Lung (tissue), 12 donors: ENCODE results near the gene SLC39A3. TPM values are rescaled to one million over a fixed set of nuclear protein-coding genes. Genes with fewer than 3 reads are reported as not detected.

Experiments
- ATAC-seq: fragments of 200-7000 bp; cut with Tn5 transposase; one replicate; pipeline ENCODE4 v1.9.1; 2020; ENCODE audit warnings: moderate number of reproducible peaks; ENCODE audit not compliant: insufficient read depth, low FRiP score
- DNase-seq, 3 donors: peaks; one replicate each; pipeline ENCODE4 v3.0.0-alpha.2; 2013 to 2017
- H3K27ac ChIP-seq, 2 donors: one replicate each; pipeline ENCODE4 v1.5.1; 2013; ENCODE audit warnings: mild to moderate bottlenecking in 2 of 2, moderate library complexity in 2 of 2, control low read depth in 1 of 2, inconsistent platforms in 1 of 2, low read depth in 1 of 2, low read length in 1 of 2
- H3K27me3 ChIP-seq, 3 donors: one replicate each; pipeline ENCODE4 v1.5.1; 2013; ENCODE audit warnings: low read length in 2 of 3; ENCODE audit not compliant: control insufficient read depth in 3 of 3, insufficient read depth in 3 of 3
- H3K36me3 ChIP-seq, 4 donors: one replicate each; pipeline ENCODE4 v1.5.1; 2013; ENCODE audit warnings: low read length in 4 of 4, mild to moderate bottlenecking in 1 of 4, moderate library complexity in 1 of 4; ENCODE audit not compliant: control insufficient read depth in 4 of 4, insufficient read depth in 4 of 4
- H3K4me1 ChIP-seq, 5 donors: one replicate each; pipeline ENCODE4 v1.5.1; 2013; ENCODE audit warnings: low read length in 5 of 5, mild to moderate bottlenecking in 2 of 5, moderate library complexity in 1 of 5; ENCODE audit not compliant: control insufficient read depth in 5 of 5, insufficient read depth in 5 of 5
- H3K4me3 ChIP-seq: one replicate; pipeline ENCODE4 v1.5.1; 2013; ENCODE audit warnings: mild to moderate bottlenecking, control low read depth, moderate library complexity
- H3K9ac ChIP-seq, 2 donors: one replicate each; pipeline ENCODE4 v1.5.1; 2013; ENCODE audit warnings: low read length in 2 of 2, control low read depth in 1 of 2; ENCODE audit not compliant: insufficient read depth in 1 of 2
- H3K9me3 ChIP-seq, 4 donors: one replicate each; pipeline ENCODE4 v1.5.1; 2013; ENCODE audit warnings: low read length in 3 of 4, mild to moderate bottlenecking in 1 of 4, moderate library complexity in 1 of 4; ENCODE audit not compliant: control insufficient read depth in 4 of 4, insufficient read depth in 3 of 4
- CTCF ChIP-seq: IDR thresholded peaks from 2 replicates; pipeline ENCODE4 v1.5.1; 2012; ENCODE audit warnings: mild to moderate bottlenecking; ENCODE audit errors: control extremely low read depth, extremely low read depth
- WGBS, 2 donors: extraction: QIAGEN DNeasy Blood & Tissue Kit; methylation state at CpG; one replicate each; pipeline ENCODE4 v1.1.7; 2013; 5-methylcytosine and 5-hydroxymethylcytosine counted together
- polyA plus RNA-seq, 2 donors: library from polyadenylated mRNA; stranded (reverse); fragments of 200-250 nt; gene quantifications; one replicate each; pipeline ENCODE4 v1.2.1, GENCODE V29; 2013
- total RNA-seq, 2 donors: library from RNA; depleted of rRNA in 1 of 2; stranded (reverse); fragments of >200 nt in 1 of 2; gene quantifications; one replicate each; pipeline ENCODE4 v1.2.1, GENCODE V29; 2014 to 2021
- donor health status: control.
- donor health status: control.
- donor health status: Bipolar disorder and iron deficiency.
- donor health status: healthy.
- donor health status: DM: yes; HTN: yes; CAD: no.

The SLC39A3 gene
- total and polyA plus RNA-seq, 4 donors = 17.7 to 51.2 (median 42.0) TPM

- Histone ChIP-seq H3K9ac (no peak overlapping the region), H3K27ac (no peak overlapping the region), H3K27me3 (peaks cover 0 to 2% (median 0%) of the 10 kb centered on the region in 3 donors), H3K4me3 (no peak overlapping the region), H3K4me1 (peaks cover 0 to 3% (median 0%) of the 10 kb centered on the region in 5 donors), H3K9me3 (peaks cover 0 to 12% (median under 1%) of the 10 kb centered on the region in 4 donors), H3K36me3 (no peaks in the 10 kb centered on the region)
- DNase-seq (no peak), ATAC-seq (no peak)
- TF ChIP-seq CTCF = no peak
- 83 to 84% methylated on average over 5 of the region's 5 CpGs for WGBS, 2 donors
Measured at GRCh38 chr19:2711875-2712205, 28.0 kb downstream of the SLC39A3 start.

DNA sequence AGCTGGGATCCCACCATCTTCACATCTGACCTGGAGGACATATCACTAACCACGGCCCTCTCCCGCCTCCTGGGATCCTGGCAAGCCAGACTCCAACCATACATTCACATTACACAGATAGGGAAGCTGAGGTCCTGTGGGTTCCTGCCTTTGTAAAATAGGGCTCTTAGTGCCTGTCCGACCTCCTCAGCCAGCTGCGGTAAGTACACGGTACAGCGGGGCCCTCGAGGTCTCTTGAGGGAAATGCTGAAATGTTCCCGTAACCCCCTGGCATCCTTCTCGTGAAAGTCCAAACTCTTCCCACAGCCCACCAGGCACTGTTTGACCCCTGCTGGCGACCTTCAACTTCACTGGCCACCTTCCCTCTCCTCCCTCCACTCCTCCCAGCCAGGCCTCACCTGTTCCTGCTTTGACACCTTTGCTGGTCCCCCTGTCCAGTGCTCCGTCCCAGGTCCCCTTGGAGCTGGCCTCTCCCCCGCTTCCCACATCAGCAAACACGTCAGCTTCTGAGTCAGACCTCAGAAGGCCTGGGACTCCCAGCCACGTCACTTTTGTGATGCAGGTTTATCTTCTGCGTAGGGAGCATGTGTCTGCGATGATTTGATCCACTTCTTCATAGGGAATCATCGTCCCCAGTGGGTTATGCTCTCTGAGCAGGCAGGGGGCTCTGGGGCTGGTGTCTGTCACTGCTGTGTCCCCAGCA, 28.5 kb downstream of the SLC39A3 start:
- Histone ChIP-seq H3K27me3 (peaks cover 0 to 2% (median 0%) of the 10 kb centered on the region in 3 donors), H3K27ac (no peak overlapping the region), H3K9ac (no peak overlapping the region), H3K4me1 (peaks cover 0 to 3% (median 0%) of the 10 kb centered on the region in 5 donors), H3K9me3 (peaks cover 0 to 12% (median under 1%) of the 10 kb centered on the region in 4 donors), H3K36me3 (no peaks in the 10 kb centered on the region), H3K4me3 (no peak overlapping the region)
- ATAC-seq (no peak), DNase-seq (no peak)
- TF ChIP-seq CTCF = no peak
- WGBS, 2 donors = 53 to 60% methylated on average over 17 of the region's 17 CpGs

DNA sequence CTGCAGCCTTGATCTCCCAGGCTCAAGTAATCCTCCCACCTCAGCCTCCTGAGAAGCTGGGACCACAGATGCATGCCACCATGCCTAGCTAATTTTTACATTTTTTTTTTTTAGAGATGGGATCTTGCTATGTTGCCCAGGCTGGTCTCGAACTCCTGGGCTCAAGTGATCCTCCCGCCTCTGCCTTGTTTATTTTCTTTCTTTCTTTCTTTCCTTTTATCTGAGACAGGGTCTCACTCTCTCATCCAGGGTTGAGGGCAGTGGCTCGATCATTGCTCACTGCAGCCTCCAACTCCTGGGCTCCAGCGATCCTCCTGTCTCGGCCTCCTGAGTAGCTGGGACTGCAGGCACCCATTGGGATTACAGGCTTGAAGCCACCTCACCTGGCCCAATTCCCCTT, 33.6 kb downstream of the SLC39A3 start:
- Histone ChIP-seq H3K4me1 (peaks cover 0 to 8% (median 0%) of the 10 kb centered on the region in 5 donors), H3K36me3 (no peaks in the 10 kb centered on the region), H3K9me3 (no peaks in the 10 kb centered on the region), H3K4me3 (no peak overlapping the region), H3K27ac (no peak overlapping the region), H3K9ac (no peak overlapping the region), H3K27me3 (peaks cover 0 to 14% (median 13%) of the 10 kb centered on the region in 3 donors)
- no peak for TF ChIP-seq CTCF
- no peak for DNase-seq
- 96 to 97% methylated on average over 5 of the region's 5 CpGs for WGBS, 2 donors
- ATAC-seq = no peak
